GM19452 (cell line): ENCODE measurements around the gene DHRS4.

ENCODE experiments used
- ATAC-seq: cut with Tn5 transposase; IDR thresholded peaks from one replicate; pipeline ENCODE4 v1.9.1; 2021; ENCODE audit not compliant: unreplicated experiment

Gene DHRS4

DNA sequence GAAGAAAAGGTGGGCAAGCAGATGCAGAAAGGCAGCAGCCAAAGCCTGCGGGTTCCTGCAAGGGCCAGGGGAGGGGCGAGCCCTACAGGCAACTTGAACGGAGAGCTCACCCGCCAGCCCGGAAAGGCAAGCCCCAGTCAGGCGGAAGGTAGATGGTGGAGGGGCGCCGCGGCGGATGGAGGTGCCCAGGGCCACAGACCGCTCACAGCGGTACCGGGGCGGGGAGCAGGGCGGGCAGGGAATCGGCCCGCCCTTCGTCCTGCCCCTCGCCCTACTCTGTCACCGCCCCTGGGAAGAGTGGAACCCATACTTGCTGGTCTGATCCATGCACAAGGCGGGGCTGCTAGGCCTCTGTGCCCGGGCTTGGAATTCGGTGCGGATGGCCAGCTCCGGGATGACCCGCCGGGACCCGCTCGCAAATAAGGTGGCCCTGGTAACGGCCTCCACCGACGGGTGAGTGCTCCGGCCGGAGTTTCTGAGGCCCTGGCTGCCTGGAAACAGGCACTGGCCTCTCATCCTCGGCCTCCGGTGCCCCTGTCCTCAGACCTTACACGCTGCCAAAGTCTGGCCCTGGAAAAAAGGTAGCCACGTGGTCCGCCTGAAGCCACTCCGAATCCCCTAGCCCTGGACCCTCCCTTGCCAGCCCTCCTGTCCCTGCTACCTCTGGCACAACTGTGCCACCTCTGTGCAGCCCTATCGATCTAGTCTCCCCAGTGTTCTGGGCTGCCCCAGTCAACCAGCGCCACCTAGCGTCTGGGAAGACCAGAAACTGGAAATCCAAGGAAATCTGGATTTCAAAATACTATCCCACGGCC, at the start of gene DHRS4:
Gene DHRS4 (plus strand): TSS at position 307 of the 815 bp plus-strand sequence. CDS start 19 bp downstream, at position 326.
- ATAC-seq: peak; percentile 82

DNA sequence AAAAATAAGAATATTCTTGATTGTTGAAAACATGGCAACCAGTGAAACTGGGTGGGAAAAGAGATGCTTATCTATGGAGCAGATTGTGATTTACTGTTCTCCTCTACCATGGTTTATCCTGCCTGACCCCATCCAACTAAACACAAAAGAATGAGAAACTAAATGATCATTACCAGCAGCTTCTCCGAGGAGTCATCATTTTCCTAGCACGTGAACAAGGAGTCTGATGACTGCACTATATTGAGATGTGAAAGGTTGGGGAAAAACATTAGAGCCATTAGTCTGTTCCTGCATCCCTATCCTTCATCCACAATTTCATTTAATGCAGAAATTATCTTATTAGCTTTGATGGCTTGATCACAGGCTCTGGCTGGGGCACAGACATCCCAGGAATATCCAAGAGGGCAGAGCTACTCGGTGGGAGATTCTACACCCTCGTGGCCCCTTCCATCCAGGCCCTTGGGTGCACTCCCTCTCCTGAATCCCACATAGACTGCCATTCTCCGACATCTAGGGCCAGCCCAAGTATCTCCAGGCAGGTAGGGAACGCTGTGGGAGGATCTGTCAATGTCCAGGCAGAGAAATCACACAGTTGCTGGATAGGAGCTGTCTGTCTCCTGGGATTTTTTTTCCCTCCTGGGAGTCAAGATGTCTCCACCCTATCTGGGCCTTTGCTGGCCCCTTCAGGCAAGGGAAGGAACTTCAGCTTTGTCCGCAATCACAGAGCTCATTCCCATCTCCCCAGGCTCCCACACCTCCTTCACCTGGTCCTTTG, 43.3 kb upstream of the DHRS4 start:
- ATAC-seq: no peak

GRCh38 chr14:23910876-23911210, 42.7 kb upstream of the DHRS4 start:
- ATAC-seq: no peak

DNA sequence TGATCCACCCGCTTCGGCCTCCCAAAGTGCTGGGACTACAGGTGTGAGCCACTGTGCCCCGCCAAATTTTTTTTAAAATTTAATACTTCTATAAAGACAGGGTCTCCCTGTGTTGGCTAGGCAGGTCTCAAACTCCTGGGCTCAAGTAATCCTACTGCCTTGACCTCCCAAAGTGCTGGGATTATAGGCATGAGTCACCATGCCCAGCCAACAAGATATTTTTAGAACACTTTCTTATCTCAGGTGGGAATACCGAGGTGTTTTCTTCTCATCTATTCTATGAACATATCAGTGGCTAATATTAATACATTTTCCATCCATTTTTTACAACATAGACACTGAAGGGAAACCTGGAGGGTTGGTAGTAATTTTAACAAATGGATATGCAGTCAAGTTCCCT, 38.0 kb upstream of the DHRS4 start:
- ATAC-seq: no peak

DNA sequence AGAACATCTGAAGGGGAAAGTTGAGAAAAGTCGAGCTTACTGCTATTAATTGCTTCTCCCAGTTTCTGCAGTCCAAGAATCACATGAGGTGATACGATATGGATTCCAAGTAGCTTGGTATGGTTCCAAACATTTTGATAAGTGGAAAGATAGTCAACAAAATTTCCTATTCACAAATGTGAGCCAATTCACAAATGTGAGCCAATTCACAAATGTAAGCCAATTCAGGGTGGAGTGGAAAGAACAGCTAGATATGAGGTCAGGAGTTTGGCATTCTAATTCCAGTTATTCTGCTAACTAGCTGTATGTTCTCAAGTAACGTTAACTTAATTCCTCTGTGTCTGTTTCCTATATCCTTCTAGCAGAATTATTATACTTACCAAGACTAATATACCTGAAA, 37.6 kb upstream of the DHRS4 start:
- ATAC-seq: no peak

- no peak for ATAC-seq
Observed at GRCh38 chr14:23916446-23916845, 37.1 kb upstream of the DHRS4 start.

- no peak for ATAC-seq
Observed at GRCh38 chr14:23922545-23922944, 31.0 kb upstream of the DHRS4 start.

GRCh38 chr14:23925523-23926075, 28.0 kb upstream of the DHRS4 start:
- ATAC-seq: no peak

GRCh38 chr14:23926543-23926942, 27.0 kb upstream of the DHRS4 start:
- ATAC-seq: no peak

DNA sequence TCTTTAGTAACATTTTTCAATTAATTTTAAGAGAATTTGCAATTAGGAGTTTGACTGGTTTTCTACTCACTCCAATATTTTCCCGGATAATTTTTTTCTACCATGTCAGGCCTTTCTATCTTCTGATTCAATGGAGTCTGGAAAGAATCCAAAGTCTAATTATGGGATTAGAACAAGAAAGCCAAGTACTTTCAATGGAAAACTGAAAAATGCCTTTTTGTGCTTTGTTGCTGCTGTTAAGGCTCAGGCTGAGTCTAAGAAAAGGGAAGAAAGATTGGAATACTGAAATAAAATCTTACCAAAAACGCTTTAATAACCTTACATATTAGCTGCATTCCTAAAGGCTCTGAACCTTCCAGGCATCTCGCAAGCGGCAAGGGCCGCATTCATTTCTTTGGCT, 24.4 kb upstream of the DHRS4 start:
- ATAC-seq: no peak

DNA sequence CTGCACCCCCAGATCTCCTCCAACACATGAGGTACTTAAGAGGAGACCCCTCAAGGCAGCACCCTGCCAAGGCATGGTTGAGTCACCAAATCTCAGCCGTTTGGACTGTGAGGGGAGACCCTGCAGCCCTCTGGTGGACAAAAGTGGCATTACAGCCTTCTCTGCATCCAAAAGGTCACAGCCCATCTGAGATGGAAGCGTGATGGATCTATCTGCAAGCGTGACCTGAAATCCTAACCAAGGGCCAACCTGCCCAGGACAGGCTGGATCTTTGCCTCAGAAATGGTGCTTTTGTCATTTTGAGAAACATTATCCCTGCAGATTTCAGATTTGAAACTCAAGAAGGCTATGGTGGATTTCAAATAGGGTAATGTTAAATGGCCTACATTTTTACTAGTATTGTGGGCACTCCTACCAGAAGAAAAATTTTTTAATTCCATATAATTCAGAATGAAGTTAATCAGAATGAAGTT, 23.7 kb upstream of the DHRS4 start:
- no peak for ATAC-seq

- no peak for ATAC-seq
Observed at GRCh38 chr14:23930742-23931141, 22.8 kb upstream of the DHRS4 start.

DNA sequence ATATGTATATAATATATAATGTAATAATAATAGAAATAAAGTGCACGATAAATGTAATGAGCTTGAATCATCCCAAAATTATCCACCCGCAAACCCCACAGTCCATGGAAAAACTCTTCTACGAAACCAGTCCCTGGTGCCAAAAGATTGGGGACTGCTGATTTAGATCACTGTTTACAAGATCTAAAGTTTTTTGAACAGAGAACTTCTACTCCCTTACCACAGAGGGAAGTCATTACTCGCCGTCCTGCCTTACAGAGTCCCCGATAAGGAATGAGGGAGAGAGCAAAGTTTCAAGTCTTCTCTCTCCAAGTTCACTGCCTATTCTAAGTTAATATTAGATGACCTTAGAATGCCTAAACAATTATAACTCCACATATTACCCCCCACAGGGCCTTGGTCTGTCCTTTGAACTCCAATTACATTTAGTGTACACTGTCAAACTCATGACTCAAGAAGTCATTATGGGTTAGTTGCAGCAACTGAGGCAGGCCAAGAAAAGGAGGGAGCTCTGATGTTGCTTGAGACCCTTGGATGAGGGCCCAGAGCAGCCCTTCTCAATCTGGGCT, 21.8 kb upstream of the DHRS4 start:
- no peak for ATAC-seq

GRCh38 chr14:23932639-23933038, 20.9 kb upstream of the DHRS4 start:
- no peak for ATAC-seq

DNA sequence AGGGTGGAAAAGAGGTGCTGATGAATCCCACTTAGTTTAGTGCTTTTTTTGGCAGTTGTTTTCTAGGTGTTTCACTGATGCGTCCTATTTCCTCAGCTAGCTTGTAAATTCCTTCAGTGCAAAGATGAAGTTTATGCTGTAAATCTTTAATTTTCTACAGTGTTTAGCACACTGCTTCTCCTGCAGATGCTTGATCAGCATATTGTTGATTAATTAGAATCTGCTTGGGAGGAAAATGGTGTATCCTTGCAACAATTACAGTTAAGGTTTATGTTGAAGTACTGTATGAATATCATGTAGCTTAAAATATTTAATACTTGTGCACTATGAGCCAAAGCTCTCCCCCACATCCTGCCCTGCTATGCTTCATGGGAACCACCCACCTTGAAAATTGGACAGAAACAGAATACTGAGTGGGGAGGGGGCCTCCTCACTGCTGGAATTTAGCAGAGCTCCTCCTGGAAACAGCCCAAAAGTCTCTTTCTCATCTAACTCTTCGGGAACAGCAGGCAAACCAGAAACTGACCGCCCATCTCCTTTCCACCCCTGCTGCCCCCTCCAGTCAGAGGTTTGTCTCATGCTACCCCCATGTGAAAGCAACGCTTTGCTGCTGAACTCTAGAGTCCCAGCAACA, 20.3 kb upstream of the DHRS4 start:
- no peak for ATAC-seq

DNA sequence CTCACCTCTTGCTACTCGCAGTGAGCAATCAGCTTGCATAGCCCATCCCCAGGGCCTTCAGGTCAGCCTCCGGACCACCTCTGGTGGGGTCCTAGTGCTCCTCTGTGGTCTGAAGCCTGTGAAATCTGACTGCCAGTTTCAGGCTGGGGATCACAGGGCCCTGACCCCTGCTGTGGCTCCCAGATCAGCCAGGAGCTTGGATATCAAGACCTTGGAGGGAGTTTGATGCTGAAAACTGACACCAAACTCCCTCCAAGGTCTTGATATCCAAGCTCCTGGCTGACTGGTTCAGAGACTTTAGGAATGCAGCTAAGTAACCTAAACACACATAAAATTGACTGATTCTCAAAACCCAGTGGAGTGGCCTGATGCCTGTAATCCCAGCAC, 19.8 kb upstream of the DHRS4 start:
- ATAC-seq: no peak

GRCh38 chr14:23935158-23935557, 18.4 kb upstream of the DHRS4 start:
- no peak for ATAC-seq

- ATAC-seq: no peak
Observed at GRCh38 chr14:23936084-23936829, 17.3 kb upstream of the DHRS4 start.

DNA sequence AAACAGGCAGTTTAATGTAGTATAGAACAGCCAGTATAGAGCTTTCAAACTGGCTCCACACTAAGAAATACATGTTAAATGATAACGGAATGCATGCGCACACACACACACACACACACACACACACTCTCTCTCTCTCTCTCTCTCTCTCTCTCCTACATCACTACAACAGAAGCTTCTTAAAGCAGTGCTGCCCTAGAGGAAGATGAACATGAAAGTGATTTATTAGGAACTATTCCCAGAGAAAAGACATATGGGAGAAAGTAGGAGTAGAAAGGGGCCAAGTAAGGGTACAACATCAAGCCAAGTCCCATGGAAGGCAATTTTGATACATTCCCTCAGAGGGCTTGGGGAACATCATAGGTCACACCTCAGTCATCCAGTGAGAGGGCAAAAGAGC, 16.4 kb upstream of the DHRS4 start:
- no peak for ATAC-seq

DNA sequence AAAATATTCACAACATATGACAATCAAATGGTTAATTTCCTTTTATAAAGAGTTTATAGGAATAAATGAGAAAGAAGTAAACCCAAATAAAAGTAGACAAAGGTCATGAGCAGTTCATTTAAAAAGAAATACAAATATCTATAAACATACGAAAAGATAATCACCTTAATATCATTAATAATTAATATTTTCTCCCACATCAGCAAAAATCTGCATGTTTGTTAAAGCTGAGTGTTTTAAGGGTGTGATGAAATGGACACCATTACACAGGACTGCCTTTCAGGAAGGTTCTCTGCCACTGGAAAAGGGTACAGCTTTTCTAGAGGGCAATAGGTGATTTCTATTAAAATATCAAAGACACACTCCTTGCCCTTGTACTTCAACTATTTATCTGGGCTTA, 14.7 kb upstream of the DHRS4 start:
- ATAC-seq: no peak
